Stomach (tissue), 9 donors: ENCODE data around the gene IQCH. TPM values are rescaled to one million over a fixed set of nuclear protein-coding genes. Genes with fewer than 3 reads are reported as not detected.

Experiments
- DNase-seq, 2 donors: peaks; one replicate each; pipeline versions ENCODE4 v3.0.0 to v3.0.0-alpha.2; 2013 to 2019
- H3K27ac ChIP-seq, 5 donors: fragments of 200-600 bp in 4 of 5; sonication (generic) in 4 of 5; one replicate each; pipeline ENCODE4 v1.5.1; 2013 to 2019; ENCODE audit warnings: mild to moderate bottlenecking in 1 of 5, moderate library complexity in 1 of 5
- H3K27me3 ChIP-seq, 3 donors: fragments of 200-600 bp; sonication (generic); one replicate each; pipeline ENCODE4 v1.5.1; 2017 to 2019; ENCODE audit warnings: mixed run types in 1 of 3
- H3K36me3 ChIP-seq, 4 donors: fragments of 200-600 bp; sonication (generic); 1 replicate in 3 of 4; 2 replicates in 1 of 4; pipeline ENCODE4 v1.5.1; 2016 to 2019
- H3K4me1 ChIP-seq, 4 donors: fragments of 200-600 bp; sonication (generic); one replicate each; pipeline ENCODE4 v1.5.1; 2016 to 2019
- H3K4me3 ChIP-seq, 4 donors: fragments of 200-600 bp; sonication (generic) in 3 of 4; one replicate each; pipeline ENCODE4 v1.5.1; 2016 to 2019; ENCODE audit warnings: mild to moderate bottlenecking in 1 of 4
- H3K9me3 ChIP-seq, 4 donors: fragments of 200-600 bp; sonication (generic); one replicate each; pipeline ENCODE4 v1.5.1; 2016 to 2019
- CTCF ChIP-seq, 7 experiments: fragments of 450-650 bp in 4 of 7; fragments of 200-600 bp in 3 of 7; sonication (generic) in 3 of 7; IDR thresholded peaks; one replicate each; pipeline ENCODE4 v1.5.1; 2016 to 2019; ENCODE audit warnings: antibody characterized with exemption in 7 of 7, control low read depth in 2 of 7, mild to moderate bottlenecking in 1 of 7
- EP300 ChIP-seq: sonication (generic); formaldehyde crosslinking; IDR thresholded peaks from one replicate; pipeline ENCODE4 v1.6.1; 2017; ENCODE audit warnings: antibody characterized with exemption
- POLR2A ChIP-seq, 4 donors: fragments of 450-650 bp; IDR thresholded peaks; one replicate each; pipeline ENCODE4 v1.6.1; 2016; ENCODE audit warnings: antibody characterized with exemption in 4 of 4, control low read depth in 2 of 4, mild to moderate bottlenecking in 1 of 4, moderate library complexity in 1 of 4
- POLR2AphosphoS5 ChIP-seq, 3 donors: sonication (generic); formaldehyde crosslinking; IDR thresholded peaks; one replicate each; pipeline ENCODE4 v1.6.1; 2016; ENCODE audit warnings: antibody characterized with exemption in 3 of 3
- WGBS, 5 donors: extraction: QIAGEN DNeasy Blood & Tissue Kit in 3 of 5; methylation state at CpG; one replicate each; pipeline versions ENCODE4 v1.1.5 to v1.1.7; 2013 to 2018; 5-methylcytosine and 5-hydroxymethylcytosine counted together
- intact Hi-C: fragments of 100-400 bp; cut with DNase I; formaldehyde crosslinking; loops from one replicate; pipeline ENCODE4 v1.15.1; 2023; ENCODE audit warnings: low total_unique reads
- polyA plus RNA-seq, 3 donors: library from polyadenylated mRNA; stranded (reverse); fragments of 200-250 nt; gene quantifications; one replicate each; pipeline ENCODE4 v1.2.3, GENCODE V29; 2013
- total RNA-seq, 5 donors: library from RNA; depleted of rRNA; stranded (reverse); fragments of >200 nt; gene quantifications; one replicate each; pipeline versions ENCODE4 v1.1.0 to v1.2.3, GENCODE V29; 2014 to 2016
- donor health status: healthy with polysubstance abuse.
- donor health status: Bipolar disorder and iron deficiency.
- donor health status: healthy.

IQCH gene
- total and polyA plus RNA-seq, 8 donors, result 0.25 to 9.4 (median 1.7) TPM; not detected in 1

GRCh38 chr15:67465196-67465952, 210.8 kb downstream of the IQCH start:
- Histone ChIP-seq H3K36me3 (peaks cover 0 to 3% (median 0%) of the 10 kb centered on the region in 4 donors), H3K4me1 (no peaks in the 10 kb centered on the region), H3K27ac (no peak overlapping the region), H3K9me3 (no peaks in the 10 kb centered on the region), H3K4me3 (no peak overlapping the region), H3K27me3 (no peaks in the 10 kb centered on the region)
- no peak for DNase-seq
- intact Hi-C loops, result no loop called here
- TF ChIP-seq CTCF (IDR thresholded peaks at IDR 0.05) (no peak), POLR2A (IDR thresholded peaks at IDR 0.05) (no peak), POLR2AphosphoS5 (IDR thresholded peaks at IDR 0.05) (no peak), EP300 (no peak)
- 85 to 92% (median 87%) methylated on average over 12 of the region's 12 CpGs for WGBS, 5 donors

GRCh38 chr15:67468416-67468815, 213.8 kb downstream of the IQCH start:
- intact Hi-C loops, result no loop called here
- Histone ChIP-seq H3K27ac (no peak overlapping the region), H3K4me1 (no peaks in the 10 kb centered on the region), H3K36me3 (peaks cover 0 to 3% (median 0%) of the 10 kb centered on the region in 4 donors), H3K9me3 (no peaks in the 10 kb centered on the region), H3K27me3 (no peaks in the 10 kb centered on the region), H3K4me3 (no peak overlapping the region)
- 70 to 82% (median 78%) methylated on average over 3 of the region's 3 CpGs for WGBS, 5 donors
- peak in 1 of 2 donors; percentile 12 for DNase-seq
- TF ChIP-seq POLR2AphosphoS5 (IDR thresholded peaks at IDR 0.05) (no peak), EP300 (no peak), POLR2A (IDR thresholded peaks at IDR 0.05) (no peak), CTCF (IDR thresholded peaks at IDR 0.05) (no peak)

GRCh38 chr15:67469680-67470079, 215.1 kb downstream of the IQCH start:
- intact Hi-C loops, result no loop called here
- Histone ChIP-seq H3K4me3 (no peak overlapping the region), H3K27ac (no peak overlapping the region), H3K4me1 (no peaks in the 10 kb centered on the region), H3K27me3 (no peaks in the 10 kb centered on the region), H3K36me3 (peaks cover 0 to 3% (median 0%) of the 10 kb centered on the region in 4 donors), H3K9me3 (no peaks in the 10 kb centered on the region)
- no peak for DNase-seq
- 75 to 90% (median 76%) methylated on average over 3 of the region's 3 CpGs for WGBS, 5 donors
- TF ChIP-seq POLR2AphosphoS5 (IDR thresholded peaks at IDR 0.05) (no peak), EP300 (no peak), POLR2A (IDR thresholded peaks at IDR 0.05) (no peak), CTCF (IDR thresholded peaks at IDR 0.05) (no peak)

- Histone ChIP-seq H3K4me1 (no peaks in the 10 kb centered on the region), H3K36me3 (no peaks in the 10 kb centered on the region), H3K4me3 (no peak overlapping the region), H3K27ac (no peak overlapping the region), H3K27me3 (no peaks in the 10 kb centered on the region), H3K9me3 (no peaks in the 10 kb centered on the region)
- intact Hi-C loops, result no loop called here
- DNase-seq, result no peak
- 96 to 100% (median 98%) methylated on average over 1 of the region's 1 CpG for WGBS, 5 donors
- TF ChIP-seq EP300, result no peak
- no peak for TF ChIP-seq POLR2A (IDR thresholded peaks at IDR 0.05)
- TF ChIP-seq CTCF (IDR thresholded peaks at IDR 0.05), result no peak
- TF ChIP-seq POLR2AphosphoS5 (IDR thresholded peaks at IDR 0.05), result no peak
These were observed 218.4 kb downstream of the IQCH start for GRCh38 chr15:67472957-67473356.
